Smooth muscle cell (in vitro differentiated cells): Measurements from ENCODE around the gene CCL20. TPM values are rescaled to one million over a fixed set of nuclear protein-coding genes. Genes with fewer than 3 reads are reported as not detected.
A peak's percentile ranks its signal among the peaks of the same experiment; 100 is the strongest.

Experiments used
- DNase-seq: peaks from one replicate; lab custom pipeline; 2025; ENCODE audit not compliant: unreplicated experiment; lab: John Stamatoyannopoulos, UW
- H2AFZ ChIP-seq: fragments of 200-600 bp; sonication (generic); 2 replicates; pipeline ENCODE4 v1.6.0; 2016; ENCODE audit warnings: antibody characterized with exemption, low read depth, mild to moderate bottlenecking
- H3F3A ChIP-seq: fragments of 200-600 bp; sonication (generic); 2 replicates; pipeline ENCODE4 v1.6.0; 2017; ENCODE audit warnings: antibody characterized with exemption, low read depth
- H3K27ac ChIP-seq: fragments of 200-600 bp; sonication (generic); 2 replicates; pipeline ENCODE4 v1.5.1; 2016; ENCODE audit warnings: low read depth, mild to moderate bottlenecking
- H3K27me3 ChIP-seq: fragments of 200-600 bp; sonication (generic); 2 replicates; pipeline ENCODE4 v1.6.1; 2016; ENCODE audit warnings: low read depth, mild to moderate bottlenecking
- H3K36me3 ChIP-seq: fragments of 200-600 bp; sonication (generic); 2 replicates; pipeline ENCODE4 v1.5.1; 2016; ENCODE audit warnings: low read depth
- H3K4me1 ChIP-seq: fragments of 200-600 bp; sonication (generic); 2 replicates; pipeline ENCODE4 v1.5.1; 2016; ENCODE audit warnings: low read depth
- H3K4me2 ChIP-seq: fragments of 200-600 bp; sonication (generic); 2 replicates; pipeline ENCODE4 v1.6.0; 2016; ENCODE audit warnings: mild to moderate bottlenecking
- H3K4me3 ChIP-seq: fragments of 200-600 bp; sonication (generic); 2 replicates; pipeline ENCODE4 v1.5.1; 2016; ENCODE audit warnings: mild to moderate bottlenecking
- H3K79me2 ChIP-seq: fragments of 200-600 bp; sonication (generic); 2 replicates; pipeline ENCODE4 v1.6.0; 2016; ENCODE audit warnings: low read depth, mild to moderate bottlenecking
- H3K9ac ChIP-seq: fragments of 200-600 bp; sonication (generic); 2 replicates; pipeline ENCODE4 v1.6.0; 2016; ENCODE audit warnings: low read depth
- H3K9me3 ChIP-seq: fragments of 200-600 bp; sonication (generic); replicated peaks from 2 replicates; pipeline ENCODE4 v1.5.1; 2016; ENCODE audit warnings: low read depth
- H4K20me1 ChIP-seq: fragments of 200-600 bp; sonication (generic); 2 replicates; pipeline ENCODE4 v1.6.0; 2016; ENCODE audit warnings: low read depth
- CTCF ChIP-seq: fragments of 200-600 bp; sonication (generic); IDR thresholded peaks from 2 replicates; pipeline ENCODE4 v1.5.1; 2017; ENCODE audit warnings: borderline replicate concordance, mild to moderate bottlenecking, antibody characterized with exemption; ENCODE audit not compliant: insufficient read depth, poor library complexity, severe bottlenecking
- WGBS: methylation state at CpG from one replicate; pipeline ENCODE4 v1.1.7; 2016; ENCODE audit warnings: low lambda C conversion rate; 5-methylcytosine and 5-hydroxymethylcytosine counted together
- polyA plus RNA-seq: library from polyadenylated mRNA; unstranded; fragments of >200 nt; fragmentation: Nextera tagmentation; extraction: Ambion mirVana; gene quantifications from 2 replicates; pipeline ENCODE4 v1.2.1, GENCODE V29; 2016
- total RNA-seq: library from RNA; depleted of rRNA; stranded (reverse); fragments of >200 nt; gene quantifications from 2 replicates; pipeline ENCODE4 v1.2.3, GENCODE V29; 2014

CCL20 gene
- total and polyA plus RNA-seq, 2 experiments from 2014 or later = 6.7 to 12.9 TPM

- Histone ChIP-seq H4K20me1 (no peaks in the 10 kb centered on the region), H3K9me3 (no peaks in the 10 kb centered on the region), H3K4me2 (no peak overlapping the region), H3K9ac (no peak overlapping the region), H3K27ac (no peak overlapping the region), H2AFZ (no peak overlapping the region), H3K27me3 (no peaks in the 10 kb centered on the region), H3K79me2 (no peaks in the 10 kb centered on the region), H3K4me1 (no peaks in the 10 kb centered on the region), H3K36me3 (no peaks in the 10 kb centered on the region), H3F3A (no peaks in the 10 kb centered on the region), H3K4me3 (no peak overlapping the region)
- TF ChIP-seq CTCF = no peak
- 96% methylated on average over 22 of the region's 22 CpGs for WGBS
- DNase-seq = no peak
These were observed 45.8 kb upstream of the CCL20 start for GRCh38 chr2:227767830-227768229.

DNA sequence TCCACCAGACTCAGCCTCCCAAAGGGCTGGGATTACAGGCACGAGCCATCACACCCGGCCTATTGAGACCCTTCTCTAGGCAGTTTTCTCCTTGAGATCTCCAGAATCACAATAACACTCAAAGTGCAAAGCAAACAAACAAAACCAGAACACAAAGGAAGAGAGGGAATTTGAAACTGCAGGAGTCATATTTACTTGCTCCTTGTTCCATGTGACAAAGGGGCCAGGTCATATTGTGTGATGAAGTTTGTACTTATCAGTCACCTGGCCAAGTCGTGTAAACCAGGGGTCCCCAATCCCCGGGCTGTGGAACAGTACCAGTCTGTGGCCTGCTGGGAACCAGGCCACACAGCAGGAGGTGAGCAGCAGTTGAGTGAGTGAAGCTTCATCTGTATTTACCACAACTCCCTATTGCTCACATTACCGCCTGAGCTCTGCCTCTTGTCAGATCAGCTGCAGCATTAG is 41.4 kb upstream of the CCL20 start:
- no peak for TF ChIP-seq CTCF
- H3F3A ChIP-seq = no peaks in the 10 kb centered on the region
- H2AFZ ChIP-seq = no peak overlapping the region
- 88% methylated on average over 5 of the region's 5 CpGs for WGBS
- no peaks in the 10 kb centered on the region for H3K9me3 ChIP-seq
- DNase-seq = no peak
- H3K4me3 ChIP-seq = no peak overlapping the region
- H3K27ac ChIP-seq = no peak overlapping the region
- no peak overlapping the region for H3K9ac ChIP-seq
- H3K36me3 ChIP-seq = no peaks in the 10 kb centered on the region
- no peaks in the 10 kb centered on the region for H3K79me2 ChIP-seq
- H3K27me3 ChIP-seq = no peaks in the 10 kb centered on the region
- H4K20me1 ChIP-seq = no peaks in the 10 kb centered on the region
- no peaks in the 10 kb centered on the region for H3K4me1 ChIP-seq
- no peak overlapping the region for H3K4me2 ChIP-seq

- H3K4me1 ChIP-seq = no peaks in the 10 kb centered on the region
- no peaks in the 10 kb centered on the region for H3K9me3 ChIP-seq
- no peak overlapping the region for H2AFZ ChIP-seq
- TF ChIP-seq CTCF = no peak
- WGBS = 64% methylated on average over 2 of the region's 2 CpGs
- no peak overlapping the region for H3K27ac ChIP-seq
- no peak for DNase-seq
- no peak overlapping the region for H3K4me2 ChIP-seq
- no peaks in the 10 kb centered on the region for H4K20me1 ChIP-seq
- H3K27me3 ChIP-seq = no peaks in the 10 kb centered on the region
- H3K9ac ChIP-seq = no peak overlapping the region
- H3K79me2 ChIP-seq = no peaks in the 10 kb centered on the region
- H3F3A ChIP-seq = no peaks in the 10 kb centered on the region
- no peaks in the 10 kb centered on the region for H3K36me3 ChIP-seq
- H3K4me3 ChIP-seq = no peak overlapping the region
These were observed 40.7 kb upstream of the CCL20 start for GRCh38 chr2:227772932-227773331.

DNA sequence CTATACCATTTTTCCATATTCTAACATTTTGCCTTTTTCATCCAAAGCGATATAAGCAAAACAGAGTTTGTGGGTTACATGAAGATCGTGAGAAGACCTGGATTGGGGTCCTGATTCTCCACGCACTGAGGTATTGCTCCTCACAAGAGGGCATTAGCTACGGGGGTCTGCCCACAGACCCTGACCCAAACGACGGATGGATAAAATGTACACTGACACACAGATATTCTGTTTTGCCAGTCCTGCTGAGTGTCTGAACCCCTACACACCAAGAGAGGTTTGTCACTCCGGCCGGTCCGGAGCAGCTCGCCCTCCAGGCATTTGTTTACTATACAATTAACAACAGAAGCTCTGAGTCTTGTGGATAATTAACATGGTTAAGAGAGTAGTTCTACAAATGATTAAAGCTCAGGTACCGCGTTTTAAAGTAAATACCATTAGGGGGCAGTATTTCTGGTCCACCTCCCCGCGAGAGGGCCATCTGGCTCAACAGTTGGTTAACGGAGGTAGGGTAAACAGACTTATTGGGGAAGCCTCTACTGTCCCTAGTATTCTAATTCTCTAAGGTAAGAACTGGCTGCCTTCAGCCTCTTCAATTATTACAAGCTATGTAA is 39.5 kb upstream of the CCL20 start:
- Histone ChIP-seq H3K27me3 (no peaks in the 10 kb centered on the region), H3K4me2 (no peak overlapping the region), H3K36me3 (no peaks in the 10 kb centered on the region), H3K27ac (no peak overlapping the region), H3K4me1 (no peaks in the 10 kb centered on the region), H3K4me3 (no peak overlapping the region), H3K9me3 (no peaks in the 10 kb centered on the region), H2AFZ (no peak overlapping the region), H4K20me1 (no peaks in the 10 kb centered on the region), H3K9ac (no peak overlapping the region), H3F3A (no peaks in the 10 kb centered on the region), H3K79me2 (no peaks in the 10 kb centered on the region)
- peak; percentile 21 for TF ChIP-seq CTCF
- WGBS = 46% methylated on average over 15 of the region's 15 CpGs
- DNase-seq = no peak
